NCI-H2171 (cell line): ENCODE data around the gene EPC1.

Source experiments
- DNase-seq: peaks from one replicate; lab custom pipeline; 2025; lab: John Stamatoyannopoulos, UW

Gene EPC1

GRCh38 chr10:32337350-32337749, 9.6 kb downstream of the EPC1 start:
- no peak for DNase-seq

DNA sequence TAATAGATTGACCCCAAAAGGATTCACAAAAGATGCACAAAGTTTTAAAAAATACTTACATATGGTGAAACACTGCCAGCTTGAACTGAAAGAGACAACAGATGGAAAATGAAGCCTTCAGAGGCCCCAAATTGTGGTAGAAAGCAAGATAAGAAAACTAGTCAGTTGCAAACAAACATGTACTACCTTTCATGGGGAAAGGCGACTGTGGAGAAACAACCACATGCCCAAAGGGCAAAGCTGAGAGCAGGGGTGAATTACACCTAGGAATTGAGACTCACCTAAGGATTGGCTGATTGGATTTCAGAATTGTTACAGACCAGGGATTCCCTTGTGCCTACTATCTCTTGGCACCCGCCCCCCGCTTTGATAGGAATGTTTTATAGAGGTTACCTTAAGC, 13.1 kb downstream of the EPC1 start:
- no peak for DNase-seq

- no peak for DNase-seq
Measured at GRCh38 chr10:32332299-32332750, 14.6 kb downstream of the EPC1 start.

DNA sequence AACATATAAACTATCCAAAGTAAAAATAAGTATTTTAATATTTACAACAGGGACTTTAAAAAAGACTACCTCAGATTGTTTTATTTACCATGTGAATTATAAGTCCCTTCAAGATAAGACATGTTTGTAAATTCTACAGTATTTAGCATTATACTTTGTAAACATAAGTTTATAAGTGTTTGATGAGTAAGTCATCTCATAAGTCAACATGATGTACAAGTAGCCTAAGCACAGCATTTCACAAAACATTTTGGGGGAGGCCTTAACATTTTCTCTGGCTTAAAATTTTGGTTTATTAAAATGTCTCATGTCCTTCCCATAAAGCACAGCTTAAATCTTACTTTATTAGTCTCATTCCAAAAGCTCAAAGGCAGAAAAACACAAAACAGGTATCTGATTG, 15.4 kb downstream of the EPC1 start:
- DNase-seq: no peak

- no peak for DNase-seq
Measured at GRCh38 chr10:32330214-32330613, 16.7 kb downstream of the EPC1 start.

- DNase-seq: no peak
Measured at GRCh38 chr10:32329061-32329460, 17.9 kb downstream of the EPC1 start.

GRCh38 chr10:32328499-32328898, 18.5 kb downstream of the EPC1 start:
- DNase-seq: no peak

- no peak for DNase-seq
Measured at GRCh38 chr10:32327364-32327691, 19.6 kb downstream of the EPC1 start.

GRCh38 chr10:32326680-32327363, 20.1 kb downstream of the EPC1 start:
- DNase-seq: no peak

- no peak for DNase-seq
Measured at GRCh38 chr10:32326119-32326518, 20.8 kb downstream of the EPC1 start.

- no peak for DNase-seq
Measured at GRCh38 chr10:32323051-32323450, 23.9 kb downstream of the EPC1 start.

DNA sequence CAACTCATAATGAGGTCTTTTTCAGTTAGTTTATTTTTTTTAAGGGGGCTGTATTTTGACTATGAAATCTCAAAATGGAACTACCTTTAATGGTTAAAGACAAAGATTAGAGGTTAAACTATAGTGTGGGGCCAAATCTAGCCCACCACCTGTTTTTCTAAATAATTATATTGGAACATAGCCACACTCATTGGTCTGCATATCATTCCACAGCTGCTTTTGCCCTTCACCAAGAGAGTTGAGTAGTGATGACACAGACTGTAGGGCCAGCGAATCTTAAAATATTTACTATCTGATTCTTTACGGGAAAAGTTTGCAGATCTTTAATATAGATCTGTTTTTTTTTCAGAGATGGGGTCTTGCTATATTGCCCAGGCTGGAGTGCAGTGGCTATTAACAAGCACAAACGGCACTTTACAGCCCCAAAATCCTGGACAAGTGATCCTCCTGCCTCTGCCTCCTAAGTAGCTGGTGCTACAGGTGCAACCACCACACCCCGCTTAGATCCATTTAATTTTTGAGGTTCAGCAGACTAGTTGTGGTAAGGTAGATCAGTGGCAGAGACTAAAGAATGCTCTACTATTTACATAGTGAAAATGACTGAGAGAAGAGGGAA, 25.8 kb downstream of the EPC1 start:
- no peak for DNase-seq

DNA sequence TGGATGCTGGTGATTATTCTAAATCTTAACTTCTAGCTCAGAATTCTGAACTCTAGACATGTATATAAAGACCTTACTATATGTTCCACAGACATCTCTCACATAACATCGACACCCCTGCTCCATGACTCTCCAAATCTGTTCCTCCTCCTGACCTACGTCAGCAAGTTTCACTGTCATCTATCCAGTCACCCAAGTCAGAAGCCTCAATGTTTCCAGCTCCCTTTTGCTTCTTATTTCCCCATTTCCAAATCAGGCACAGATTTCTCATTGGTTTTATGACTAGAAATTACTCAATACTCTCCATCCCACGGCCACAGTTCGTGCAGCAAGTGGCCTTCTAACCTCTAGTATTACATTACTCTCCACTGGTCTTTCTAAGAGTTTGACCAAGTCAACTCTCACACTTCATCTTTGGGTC, 28.5 kb downstream of the EPC1 start:
- no peak for DNase-seq

GRCh38 chr10:32317795-32318357, 29.1 kb downstream of the EPC1 start:
- DNase-seq: no peak

DNA sequence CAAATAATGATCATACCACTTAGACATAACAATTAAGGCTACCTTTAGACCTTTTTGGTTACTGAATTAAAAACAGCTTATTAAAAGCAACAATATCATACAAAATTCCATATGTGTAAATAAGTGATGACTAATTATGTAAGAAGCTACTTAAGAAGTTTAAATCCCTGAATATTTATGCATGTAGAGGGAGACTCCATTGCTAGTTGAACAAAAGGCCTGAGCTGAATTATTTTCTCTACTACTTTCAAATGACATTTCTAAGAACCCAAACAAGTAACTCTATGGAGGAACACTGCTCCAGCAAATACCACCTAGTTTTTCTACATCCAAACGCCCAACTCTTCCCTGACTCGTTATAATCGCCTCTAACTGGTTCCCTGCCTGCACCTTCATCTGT, 31.5 kb downstream of the EPC1 start:
- no peak for DNase-seq

GRCh38 chr10:32314588-32314987, 32.4 kb downstream of the EPC1 start:
- no peak for DNase-seq

- no peak for DNase-seq
Measured at GRCh38 chr10:32308027-32308603, 38.8 kb downstream of the EPC1 start.

DNA sequence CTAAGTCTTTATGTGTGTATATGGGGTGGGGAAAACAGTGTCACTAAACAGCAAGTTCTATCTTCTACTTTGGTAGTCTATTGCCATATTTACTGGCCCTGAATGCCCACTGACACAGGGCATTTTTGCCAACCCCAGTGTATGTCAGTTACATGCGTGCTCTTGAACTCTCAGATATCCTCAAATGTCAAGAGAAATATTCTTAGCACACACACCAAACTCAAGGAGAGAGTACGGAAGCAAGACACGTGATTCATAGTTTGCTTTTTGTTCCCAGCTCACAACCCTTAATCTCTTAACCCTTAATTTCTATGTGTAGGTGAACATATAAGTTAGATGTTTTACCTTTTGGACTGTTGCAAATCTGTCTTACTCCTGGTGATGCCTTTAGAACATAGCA, 39.3 kb downstream of the EPC1 start:
- no peak for DNase-seq

GRCh38 chr10:32299354-32299980, 47.5 kb downstream of the EPC1 start:
- no peak for DNase-seq

DNA sequence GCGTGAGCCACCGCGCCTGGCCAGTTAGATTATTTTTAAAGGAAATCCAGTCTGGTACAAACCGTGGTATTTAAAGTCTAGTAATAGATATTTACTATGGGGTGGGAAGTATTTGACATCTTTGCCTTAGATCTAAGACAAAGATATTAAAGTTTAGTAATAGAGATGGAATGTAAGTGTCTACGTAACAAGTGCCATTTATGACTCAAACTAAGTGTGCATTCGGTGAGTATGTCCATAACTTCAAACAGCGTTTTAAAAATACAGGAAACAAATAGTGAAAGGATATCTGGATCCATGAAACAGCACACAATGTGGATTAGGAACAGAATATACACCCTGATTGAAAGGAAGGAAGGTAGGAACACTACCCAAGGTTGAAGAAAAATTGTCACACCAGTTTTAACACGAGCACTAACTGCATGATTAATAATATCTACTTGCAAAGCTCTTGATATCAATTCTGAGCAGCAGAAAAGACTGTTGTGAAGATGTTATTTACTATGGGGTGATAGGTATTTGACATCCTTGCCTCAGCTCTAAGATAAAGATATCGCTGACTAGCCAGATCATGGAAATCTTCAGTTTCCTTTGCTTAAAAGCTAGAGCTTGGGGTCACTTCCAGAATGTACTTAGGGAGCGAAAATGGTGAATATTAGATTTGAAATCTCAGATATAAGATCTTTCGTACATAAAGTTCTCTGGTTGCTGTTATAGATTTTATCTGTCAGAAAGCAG, 48.7 kb downstream of the EPC1 start:
- no peak for DNase-seq

DNA sequence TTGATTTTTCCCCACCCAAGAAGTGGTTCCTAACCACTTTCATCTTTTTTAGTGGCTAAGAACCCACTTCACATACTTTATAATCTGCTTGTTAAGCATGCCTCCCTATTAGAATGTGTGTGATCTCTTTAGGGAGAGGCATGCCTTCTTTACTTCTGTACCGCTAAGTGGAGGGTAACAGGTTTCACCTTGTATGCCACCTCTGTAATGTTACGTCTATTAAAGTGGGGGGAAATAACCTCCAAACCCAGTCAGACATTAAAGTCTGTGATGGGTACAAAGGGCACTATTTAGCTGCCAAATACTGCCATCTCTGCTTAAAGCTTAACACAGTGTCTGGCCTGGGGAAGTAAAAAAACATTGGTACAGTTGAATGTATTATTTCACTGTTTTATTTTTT, 51.9 kb downstream of the EPC1 start:
- DNase-seq: no peak

- no peak for DNase-seq
Measured at GRCh38 chr10:32293581-32293980, 53.4 kb downstream of the EPC1 start.
